ENCODE data around the gene GXYLT2.
A peak's percentile ranks its signal among the peaks of the same experiment; 100 is the strongest.

The GXYLT2 gene

GRCh38 chr3:72964633-72965032 is 76.8 kb downstream of the GXYLT2 start:
- no peak overlapping the region for H4K8ac ChIP-seq (ENCODE audit: low read length)
- no peak overlapping the region for H3K9ac ChIP-seq (ENCODE audit: low read length)
- no peak overlapping the region for H2AK5ac ChIP-seq (ENCODE audit: low read length, severe bottlenecking)
- no peak overlapping the region for H3K4me2 ChIP-seq (ENCODE audit: low read length, poor library complexity, severe bottlenecking)
- DNase-seq = no peak
- H3K79me1 ChIP-seq (replicated peaks; ENCODE audit: low read length, poor library complexity, severe bottlenecking) = no peaks in the 10 kb centered on the region
- no peak overlapping the region for H2AFZ ChIP-seq (ENCODE audit: low read depth, low read length)
- H3K4ac ChIP-seq (ENCODE audit: low read depth in 1 of 2, low read length in 2 of 2) = no peak overlapping the region
- peaks cover 8 to 13% of the 10 kb centered on the region in 2 experiments for H3K36me3 ChIP-seq (ENCODE audit: control insufficient read depth in 1 of 2, insufficient read depth in 2 of 2, low read depth in 1 of 2, low read length in 2 of 2)
- H2BK15ac ChIP-seq (ENCODE audit: low read depth, poor library complexity, severe bottlenecking) = no peak overlapping the region
- H4K91ac ChIP-seq (ENCODE audit: low read length) = no peak overlapping the region
- H3K14ac ChIP-seq (ENCODE audit: low read length in 2 of 2) = no peak overlapping the region
- no peaks in the 10 kb centered on the region for H3K9me3 ChIP-seq (ENCODE audit: control insufficient read depth, low read length)
- H2BK12ac ChIP-seq (ENCODE audit: low read length in 2 of 2) = no peak overlapping the region
- no peaks in the 10 kb centered on the region for H3K4me1 ChIP-seq (ENCODE audit: control insufficient read depth, insufficient read depth, low read depth, low read length)
- H3K4me3 ChIP-seq (ENCODE audit: insufficient read depth in 1 of 2, low read depth in 1 of 2, low read length in 2 of 2) = no peak overlapping the region
- H3K27ac ChIP-seq (ENCODE audit: low read length, poor library complexity, severe bottlenecking) = no peak overlapping the region
- no peaks in the 10 kb centered on the region for H3K27me3 ChIP-seq (ENCODE audit: control insufficient read depth in 1 of 2, insufficient read depth in 1 of 2, low read length in 2 of 2)
- H2BK5ac ChIP-seq (ENCODE audit: low read depth, low read length, poor library complexity, severe bottlenecking) = no peak overlapping the region
- H2BK120ac ChIP-seq (ENCODE audit: low read depth, low read length) = no peak overlapping the region
- no peak overlapping the region for H3K18ac ChIP-seq (ENCODE audit: low read depth in 1 of 2, low read length in 2 of 2)
- H3K23ac ChIP-seq (ENCODE audit: low read length in 2 of 2) = no peak overlapping the region

- H2BK120ac ChIP-seq (ENCODE audit: low read depth, low read length) = no peak overlapping the region
- no peak overlapping the region for H2BK12ac ChIP-seq (ENCODE audit: low read length in 2 of 2)
- no peak overlapping the region for H4K91ac ChIP-seq (ENCODE audit: low read length)
- H4K8ac ChIP-seq (ENCODE audit: low read length) = no peak overlapping the region
- H3K4me2 ChIP-seq (ENCODE audit: low read length, poor library complexity, severe bottlenecking) = no peak overlapping the region
- peaks cover 5 to 8% of the 10 kb centered on the region in 2 experiments for H3K36me3 ChIP-seq (ENCODE audit: control insufficient read depth in 1 of 2, insufficient read depth in 2 of 2, low read depth in 1 of 2, low read length in 2 of 2)
- H3K4ac ChIP-seq (ENCODE audit: low read depth in 1 of 2, low read length in 2 of 2) = no peak overlapping the region
- H3K9me3 ChIP-seq (ENCODE audit: control insufficient read depth, low read length) = no peaks in the 10 kb centered on the region
- H3K9ac ChIP-seq (ENCODE audit: low read length) = no peak overlapping the region
- no peaks in the 10 kb centered on the region for H3K27me3 ChIP-seq (ENCODE audit: control insufficient read depth in 1 of 2, insufficient read depth in 1 of 2, low read length in 2 of 2)
- DNase-seq = no peak
- H2BK5ac ChIP-seq (ENCODE audit: low read depth, low read length, poor library complexity, severe bottlenecking) = no peak overlapping the region
- H3K23ac ChIP-seq (ENCODE audit: low read length in 2 of 2) = no peak overlapping the region
- no peak overlapping the region for H3K27ac ChIP-seq (ENCODE audit: low read length, poor library complexity, severe bottlenecking)
- no peaks in the 10 kb centered on the region for H3K79me1 ChIP-seq (replicated peaks; ENCODE audit: low read length, poor library complexity, severe bottlenecking)
- no peak overlapping the region for H2AFZ ChIP-seq (ENCODE audit: low read depth, low read length)
- H2AK5ac ChIP-seq (ENCODE audit: low read length, severe bottlenecking) = no peak overlapping the region
- H3K4me3 ChIP-seq (ENCODE audit: insufficient read depth in 1 of 2, low read depth in 1 of 2, low read length in 2 of 2) = no peak overlapping the region
- no peak overlapping the region for H2BK15ac ChIP-seq (ENCODE audit: low read depth, poor library complexity, severe bottlenecking)
- no peak overlapping the region for H3K18ac ChIP-seq (ENCODE audit: low read depth in 1 of 2, low read length in 2 of 2)
- WGBS = 89% methylated on average over 1 of the region's 1 CpG
- H3K4me1 ChIP-seq (ENCODE audit: control insufficient read depth, insufficient read depth, low read depth, low read length) = no peaks in the 10 kb centered on the region
- no peak overlapping the region for H3K14ac ChIP-seq (ENCODE audit: low read length in 2 of 2)
Measured at GRCh38 chr3:72968266-72968664, 80.4 kb downstream of the GXYLT2 start.

GRCh38 chr3:72969766-72970165 is 81.9 kb downstream of the GXYLT2 start:
- Histone ChIP-seq H3K14ac (ENCODE audit: low read length in 2 of 2) (no peak overlapping the region), H3K79me1 (replicated peaks; ENCODE audit: low read length, poor library complexity, severe bottlenecking) (no peaks in the 10 kb centered on the region), H3K18ac (ENCODE audit: low read depth in 1 of 2, low read length in 2 of 2) (no peak overlapping the region), H3K9me3 (ENCODE audit: control insufficient read depth, low read length) (no peaks in the 10 kb centered on the region), H3K27ac (ENCODE audit: low read length, poor library complexity, severe bottlenecking) (no peak overlapping the region), H4K8ac (ENCODE audit: low read length) (no peak overlapping the region), H2BK15ac (ENCODE audit: low read depth, poor library complexity, severe bottlenecking) (no peak overlapping the region), H2AFZ (ENCODE audit: low read depth, low read length) (no peak overlapping the region), H2BK120ac (ENCODE audit: low read depth, low read length) (no peak overlapping the region), H3K4ac (ENCODE audit: low read depth in 1 of 2, low read length in 2 of 2) (no peak overlapping the region), H4K91ac (ENCODE audit: low read length) (no peak overlapping the region), H3K4me2 (ENCODE audit: low read length, poor library complexity, severe bottlenecking) (no peak overlapping the region), H2AK5ac (ENCODE audit: low read length, severe bottlenecking) (no peak overlapping the region), H2BK5ac (ENCODE audit: low read depth, low read length, poor library complexity, severe bottlenecking) (no peak overlapping the region), H3K4me3 (ENCODE audit: insufficient read depth in 1 of 2, low read depth in 1 of 2, low read length in 2 of 2) (no peak overlapping the region), H3K23ac (ENCODE audit: low read length in 2 of 2) (no peak overlapping the region), H3K36me3 (ENCODE audit: control insufficient read depth in 1 of 2, insufficient read depth in 2 of 2, low read depth in 1 of 2, low read length in 2 of 2) (peaks cover 5 to 8% of the 10 kb centered on the region in 2 experiments), H3K4me1 (ENCODE audit: control insufficient read depth, insufficient read depth, low read depth, low read length) (no peaks in the 10 kb centered on the region), H2BK12ac (ENCODE audit: low read length in 2 of 2) (no peak overlapping the region), H3K27me3 (ENCODE audit: control insufficient read depth in 1 of 2, insufficient read depth in 1 of 2, low read length in 2 of 2) (no peaks in the 10 kb centered on the region), H3K9ac (ENCODE audit: low read length) (no peak overlapping the region)
- 97% methylated on average over 2 of the region's 3 CpGs for WGBS
- peak; percentile 53 for DNase-seq

- Histone ChIP-seq H3K27ac (ENCODE audit: low read length, poor library complexity, severe bottlenecking) (no peak overlapping the region), H3K4me2 (ENCODE audit: low read length, poor library complexity, severe bottlenecking) (no peak overlapping the region), H2AK5ac (ENCODE audit: low read length, severe bottlenecking) (no peak overlapping the region), H4K91ac (ENCODE audit: low read length) (no peak overlapping the region), H4K8ac (ENCODE audit: low read length) (no peak overlapping the region), H2BK12ac (ENCODE audit: low read length in 2 of 2) (no peak overlapping the region), H2AFZ (ENCODE audit: low read depth, low read length) (no peak overlapping the region), H3K4ac (ENCODE audit: low read depth in 1 of 2, low read length in 2 of 2) (no peak overlapping the region), H3K79me1 (replicated peaks; ENCODE audit: low read length, poor library complexity, severe bottlenecking) (no peaks in the 10 kb centered on the region), H3K18ac (ENCODE audit: low read depth in 1 of 2, low read length in 2 of 2) (no peak overlapping the region), H3K4me3 (ENCODE audit: insufficient read depth in 1 of 2, low read depth in 1 of 2, low read length in 2 of 2) (no peak overlapping the region), H3K9ac (ENCODE audit: low read length) (no peak overlapping the region), H2BK5ac (ENCODE audit: low read depth, low read length, poor library complexity, severe bottlenecking) (no peak overlapping the region), H3K27me3 (ENCODE audit: control insufficient read depth in 1 of 2, insufficient read depth in 1 of 2, low read length in 2 of 2) (no peaks in the 10 kb centered on the region), H2BK15ac (ENCODE audit: low read depth, poor library complexity, severe bottlenecking) (no peak overlapping the region), H2BK120ac (ENCODE audit: low read depth, low read length) (no peak overlapping the region), H3K23ac (ENCODE audit: low read length in 2 of 2) (no peak overlapping the region), H3K14ac (ENCODE audit: low read length in 2 of 2) (no peak overlapping the region), H3K9me3 (ENCODE audit: control insufficient read depth, low read length) (no peaks in the 10 kb centered on the region), H3K36me3 (ENCODE audit: control insufficient read depth in 1 of 2, insufficient read depth in 2 of 2, low read depth in 1 of 2, low read length in 2 of 2) (peaks cover 5 to 8% of the 10 kb centered on the region in 2 experiments), H3K4me1 (ENCODE audit: control insufficient read depth, insufficient read depth, low read depth, low read length) (no peaks in the 10 kb centered on the region)
- DNase-seq = no peak
- WGBS = 97% methylated on average over 2 of the region's 2 CpGs
Measured at GRCh38 chr3:72970942-72971341, 83.1 kb downstream of the GXYLT2 start.
